HepG2 (cell line): ENCODE data around the gene C11orf58. TPM values are rescaled to one million over a fixed set of nuclear protein-coding genes. Genes with fewer than 3 reads are reported as not detected.
A peak's percentile ranks its signal among the peaks of the same experiment; 100 is the strongest.

ENCODE experiments used
- ARID2 ChIP-seq: sonication (generic); formaldehyde crosslinking; IDR thresholded peaks from 2 replicates; pipeline ENCODE4 v1.8.1; 2022; ENCODE audit warnings: mild to moderate bottlenecking, missing genetic modification reagents, borderline replicate concordance
- CREB1 ChIP-seq, 2 experiments: fragments of 450-650 bp in 1 of 2; IDR thresholded peaks; 2 replicates each; pipeline ENCODE4 v1.6.1; 2016 to 2017; ENCODE audit warnings: control low read depth in 1 of 2, mild to moderate bottlenecking in 1 of 2, missing compliant biosample characterization in 1 of 2, missing genetic modification characterization in 1 of 2
- DNMT3B ChIP-seq: conservative IDR thresholded peaks from 2 replicates; pipeline ENCODE4 v1.6.1; 2016; ENCODE audit warnings: missing biosample characterization, control low read depth
- GABPB1 ChIP-seq: IDR thresholded peaks from 2 replicates; pipeline ENCODE4 v1.6.1; 2016; ENCODE audit warnings: mild to moderate bottlenecking, missing genetic modification reagents, moderate library complexity, missing compliant biosample characterization
- JARID2 ChIP-seq: sonication (generic); formaldehyde crosslinking; IDR thresholded peaks from 2 replicates; pipeline ENCODE4 v1.8.1; 2023; ENCODE audit warnings: missing genetic modification reagents, inconsistent platforms; ENCODE audit not compliant: insufficient replicate concordance
- NPAS2 ChIP-seq: sonication (generic); formaldehyde crosslinking; IDR thresholded peaks from 2 replicates; pipeline ENCODE4 v1.8.0; 2022; ENCODE audit warnings: mild to moderate bottlenecking, missing genetic modification reagents, borderline replicate concordance
- RBAK ChIP-seq: sonication (generic); formaldehyde crosslinking; IDR thresholded peaks from 2 replicates; pipeline ENCODE4 v1.5.1; 2020; ENCODE audit warnings: mild to moderate bottlenecking, missing genetic modification reagents
- SMYD3 ChIP-seq: sonication (generic); formaldehyde crosslinking; IDR thresholded peaks from 2 replicates; pipeline ENCODE4 v1.8.1; 2023; ENCODE audit warnings: mild to moderate bottlenecking, missing genetic modification reagents
- SOX6 ChIP-seq, 2 experiments: fragments of 450-650 bp in 1 of 2; sonication (generic) in 1 of 2; formaldehyde crosslinking in 1 of 2; IDR thresholded peaks; 2 replicates each; pipeline versions ENCODE4 v1.4.0 to v1.6.1; 2017 to 2020; ENCODE audit warnings: antibody characterized with exemption in 1 of 2, mild to moderate bottlenecking in 1 of 2, missing genetic modification reagents in 1 of 2
- ZBTB33 ChIP-seq: sonication (generic); formaldehyde crosslinking; IDR thresholded peaks from 2 replicates; pipeline ENCODE4 v1.4.0; 2020; ENCODE audit warnings: missing genetic modification reagents
- ZFAT ChIP-seq: sonication (generic); formaldehyde crosslinking; conservative IDR thresholded peaks from 2 replicates; pipeline ENCODE4 v1.8.1; 2023; ENCODE audit warnings: missing genetic modification reagents, inconsistent platforms
- ZNF263 ChIP-seq: sonication (generic); formaldehyde crosslinking; IDR thresholded peaks from 2 replicates; pipeline ENCODE4 v1.4.0; 2020; ENCODE audit warnings: missing genetic modification reagents
- ZSCAN22 ChIP-seq: sonication (generic); formaldehyde crosslinking; IDR thresholded peaks from 2 replicates; pipeline ENCODE4 v1.4.0; 2020; ENCODE audit warnings: mild to moderate bottlenecking, missing genetic modification reagents
- polyA plus RNA-seq, 8 experiments: library from polyadenylated mRNA; depleted of rRNA in 3 of 8; stranded (reverse) in 7 of 8; unstranded in 1 of 8; fragments of >200 nt; fragmentation: Illumina TruSeq in 4 of 8; extraction: Trizol in 4 of 8; gene quantifications; 2 replicates each; pipeline versions ENCODE4 v1.2.1 to v1.2.3, GENCODE V29; 2011 to 2016; ENCODE audit warnings: low read depth in 4 of 8, missing spikeins in 1 of 8, mixed read lengths in 1 of 8; ENCODE audit not compliant: insufficient read depth in 1 of 8
- total RNA-seq, 5 experiments: library from RNA; depleted of rRNA; stranded (reverse); fragments of >200 nt; fragmentation: Illumina TruSeq; extraction: Trizol; gene quantifications; 2 replicates each; pipeline ENCODE4 v1.2.3, GENCODE V29; 2016; ENCODE audit warnings: low read depth in 1 of 5
- TF ChIP-seq, protein P1 (sequence below), 2 experiments: fragments of 450-650 bp in 1 of 2; sonication (generic) in 1 of 2; formaldehyde crosslinking; IDR thresholded peaks; 2 replicates each; pipeline versions ENCODE4 v1.5.0 to v1.8.0; 2020 to 2022; ENCODE audit warnings: mild to moderate bottlenecking in 1 of 2, missing genetic modification reagents in 1 of 2

The C11orf58 gene
- total and polyA plus RNA-seq, 2 of the 13 experiments (the other 11 are each of a cell fraction or from before 2014, with no cell fraction given): 83.8 to 167 TPM

DNA sequence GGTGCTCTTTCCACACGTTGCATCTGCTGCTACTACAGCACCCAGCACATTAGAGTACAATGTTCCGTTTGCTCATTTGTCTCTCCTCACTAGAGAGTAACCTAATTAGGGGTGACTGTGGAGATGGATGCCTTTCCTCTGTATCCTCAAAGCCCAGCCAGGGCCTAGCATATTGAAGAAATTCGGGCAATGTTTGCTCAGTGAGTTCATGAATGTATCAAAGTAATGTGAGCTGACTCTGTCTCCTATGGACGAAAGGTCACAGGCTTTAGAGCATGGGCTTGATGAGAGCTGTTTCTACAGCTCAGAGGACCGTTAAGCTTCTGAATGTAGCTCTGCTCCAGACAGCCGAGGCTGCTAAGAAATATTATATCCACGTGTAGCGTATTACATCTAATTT, 67.5 kb downstream of the C11orf58 start (continued):
- TF ChIP-seq ZBTB33: no peak
- no peak for TF ChIP-seq JARID2 (CRISPR knock-in tag)
- TF ChIP-seq CREB1 (IDR thresholded peaks at IDR 0.05): no peak
- no peak for TF ChIP-seq CREB1 (CRISPR knock-in tag; IDR thresholded peaks at IDR 0.05)
- TF ChIP-seq DNMT3B (CRISPR knock-in tag): no peak
- no peak for TF ChIP-seq SOX6 (IDR thresholded peaks at IDR 0.05)
- TF ChIP-seq SOX6 (CRISPR knock-in tag; IDR thresholded peaks at IDR 0.05): peak; percentile 34; the same call in 1 of the 2 replicates
- TF ChIP-seq, protein P1, sequence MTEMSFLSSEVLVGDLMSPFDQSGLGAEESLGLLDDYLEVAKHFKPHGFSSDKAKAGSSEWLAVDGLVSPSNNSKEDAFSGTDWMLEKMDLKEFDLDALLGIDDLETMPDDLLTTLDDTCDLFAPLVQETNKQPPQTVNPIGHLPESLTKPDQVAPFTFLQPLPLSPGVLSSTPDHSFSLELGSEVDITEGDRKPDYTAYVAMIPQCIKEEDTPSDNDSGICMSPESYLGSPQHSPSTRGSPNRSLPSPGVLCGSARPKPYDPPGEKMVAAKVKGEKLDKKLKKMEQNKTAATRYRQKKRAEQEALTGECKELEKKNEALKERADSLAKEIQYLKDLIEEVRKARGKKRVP (CRISPR knock-in tag; IDR thresholded peaks at IDR 0.05): no peak
- TF ChIP-seq ZSCAN22 (CRISPR knock-in tag): no peak
- TF ChIP-seq ARID2: no peak
- no peak for TF ChIP-seq GABPB1 (CRISPR knock-in tag)
- TF ChIP-seq ZNF263 (CRISPR knock-in tag): no peak
- TF ChIP-seq NPAS2 (CRISPR knock-in tag): no peak
- TF ChIP-seq SMYD3 (CRISPR knock-in tag): no peak
- TF ChIP-seq ZFAT (CRISPR knock-in tag): no peak
- TF ChIP-seq RBAK: no peak
- TF ChIP-seq, all 625 proteins: peak for 44
